GM18526 (cell line): ENCODE results near the gene MUSK.

Experiments
- POLR2A ChIP-seq: IDR thresholded peaks from 3 replicates; pipeline ENCODE4 v1.6.1; 2011; ENCODE audit not compliant: insufficient read length; ENCODE audit errors: extremely low read depth

Gene MUSK

GRCh38 chr9:110847671-110848070 is 179.1 kb downstream of the MUSK start:
- TF ChIP-seq POLR2A = no peak

GRCh38 chr9:110850401-110851135 is 182.0 kb downstream of the MUSK start:
- no peak for TF ChIP-seq POLR2A
